NB4 (cell line): ENCODE measurements around the gene RAB1A.

Experiments used
- CTCF ChIP-seq: IDR thresholded peaks from one replicate; pipeline ENCODE4 v1.5.1; 2012; ENCODE audit warnings: low read depth, low read length
- POLR2A ChIP-seq: IDR thresholded peaks from 2 replicates; pipeline ENCODE4 v1.6.1; 2011; ENCODE audit warnings: mild to moderate bottlenecking; ENCODE audit not compliant: insufficient read length; ENCODE audit errors: extremely low read depth

DNA sequence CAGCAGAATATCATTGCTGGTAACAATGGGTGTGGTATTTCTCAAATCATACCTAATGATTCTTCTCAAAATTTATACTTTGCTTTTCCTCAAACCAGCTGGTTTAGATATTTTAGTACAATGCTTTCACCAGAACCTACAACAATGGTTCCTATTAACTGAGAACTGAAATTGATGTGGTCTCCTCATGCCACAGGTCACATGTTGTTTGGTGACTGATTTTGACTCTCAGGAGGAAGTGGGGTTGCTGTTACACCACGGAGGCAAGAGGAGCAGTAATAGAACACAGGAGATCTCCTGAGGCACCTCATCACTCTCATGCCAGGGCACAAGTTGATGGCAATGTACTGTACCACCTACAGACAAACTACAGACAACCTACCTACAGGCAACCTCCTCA is 76.7 kb downstream of the RAB1A start:
- TF ChIP-seq POLR2A (no peak), CTCF (no peak)
